Spleen (tissue), 11 donors: ENCODE data around the gene MRGPRD. TPM values are rescaled to one million over a fixed set of nuclear protein-coding genes. Genes with fewer than 3 reads are reported as not detected.

ENCODE experiments used
- DNase-seq: peaks from one replicate; pipeline ENCODE4 v3.0.0-alpha.2; 2020
- H3K27ac ChIP-seq, 8 donors: fragments of 200-600 bp; sonication (generic) in 7 of 8; 1 replicate in 4 of 8; 2 replicates in 4 of 8; pipeline versions ENCODE4 v1.5.0 to v1.8.0; 2016 to 2021; ENCODE audit warnings: inconsistent platforms in 4 of 8, mild to moderate bottlenecking in 4 of 8, moderate library complexity in 1 of 8
- H3K27me3 ChIP-seq, 7 donors: fragments of 200-600 bp; sonication (generic) in 6 of 7; replicated peaks in 1 of 7; 1 replicate in 4 of 7; 2 replicates in 3 of 7; pipeline versions ENCODE4 v1.5.0 to v1.8.0; 2016 to 2021; ENCODE audit warnings: inconsistent platforms in 3 of 7, mild to moderate bottlenecking in 1 of 7
- H3K36me3 ChIP-seq, 6 donors: fragments of 200-600 bp; sonication (generic) in 5 of 6; 1 replicate in 4 of 6; 2 replicates in 2 of 6; pipeline versions ENCODE4 v1.5.0 to v1.8.0; 2016 to 2021; ENCODE audit warnings: inconsistent platforms in 2 of 6
- H3K4me1 ChIP-seq, 6 donors: fragments of 200-600 bp; sonication (generic) in 5 of 6; 1 replicate in 3 of 6; 2 replicates in 3 of 6; pipeline versions ENCODE4 v1.5.0 to v1.8.0; 2016 to 2021; ENCODE audit warnings: inconsistent platforms in 3 of 6
- H3K4me3 ChIP-seq, 8 donors: fragments of 200-600 bp; sonication (generic) in 7 of 8; 1 replicate in 4 of 8; 2 replicates in 4 of 8; pipeline versions ENCODE4 v1.5.0 to v1.8.0; 2016 to 2021; ENCODE audit warnings: inconsistent platforms in 4 of 8, mild to moderate bottlenecking in 4 of 8, moderate library complexity in 2 of 8
- H3K9me3 ChIP-seq, 8 donors: fragments of 200-600 bp; sonication (generic) in 7 of 8; 1 replicate in 4 of 8; 2 replicates in 4 of 8; pipeline versions ENCODE4 v1.5.0 to v1.8.0; 2016 to 2021; ENCODE audit warnings: inconsistent platforms in 4 of 8
- CTCF ChIP-seq, 11 experiments: fragments of 200-600 bp in 7 of 11; fragments of 450-650 bp in 4 of 11; sonication (generic) in 4 of 11; IDR thresholded peaks in 8 of 11; conservative IDR thresholded peaks in 3 of 11; 1 replicate in 7 of 11; 2 replicates in 4 of 11; pipeline versions ENCODE4 v1.4.0 to v1.8.0; 2016 to 2021; ENCODE audit warnings: antibody characterized with exemption in 11 of 11, inconsistent platforms in 4 of 11, mild to moderate bottlenecking in 1 of 11
- POLR2A ChIP-seq, 3 donors: fragments of 450-650 bp; IDR thresholded peaks; one replicate each; pipeline ENCODE4 v1.5.1; 2017; ENCODE audit warnings: antibody characterized with exemption in 3 of 3, mild to moderate bottlenecking in 1 of 3
- POLR2AphosphoS5 ChIP-seq, 3 donors: sonication (generic); formaldehyde crosslinking; IDR thresholded peaks; one replicate each; pipeline ENCODE4 v1.5.1; 2017; ENCODE audit warnings: antibody characterized with exemption in 3 of 3
- WGBS, 5 donors: extraction: QIAGEN DNeasy Blood & Tissue Kit in 3 of 5; methylation state at CpG; one replicate each; pipeline versions ENCODE4 v1.1.5 to v1.1.7; 2013 to 2018; 5-methylcytosine and 5-hydroxymethylcytosine counted together
- intact Hi-C: fragments of 100-400 bp; cut with DNase I; formaldehyde crosslinking; loops from one replicate; pipeline ENCODE4 v1.15.0; 2023; ENCODE audit warnings: low total_unique reads
- polyA plus RNA-seq, 3 donors: library from polyadenylated mRNA; stranded (reverse); fragments of 200-250 nt; gene quantifications; one replicate each; pipeline ENCODE4 v1.2.1, GENCODE V29; 2013
- total RNA-seq, 7 donors: library from RNA; depleted of rRNA in 3 of 7; stranded (reverse); fragments of >200 nt in 3 of 7; fragmentation: NEBNext Ultra II Directional in 4 of 7; extraction: Animal tissue kit (Norgen Biotek cat#: 25700) in 4 of 7; gene quantifications; one replicate each; pipeline versions ENCODE4 v1.1.0 to v1.2.1, GENCODE V29; 2016 to 2021
- donor health status: healthy with polysubstance abuse.
- donor health status: DM: no; HTN: no; CAD: no; lungs with moderate emphysema.
- donor health status: DM: no; HTN: no; CAD: no.
- donor health status: Bipolar disorder and iron deficiency.
- donor health status: healthy.
- donor health status: DM: no; HTN: no; CAD: no.
- donor health status: DM: yes; HTN: yes; CAD: no.

MRGPRD gene
- total and polyA plus RNA-seq, 10 donors: not detected

GRCh38 chr11:68969386-68969785 is 11.4 kb downstream of the MRGPRD start:
- Histone ChIP-seq H3K9me3 (no peaks in the 10 kb centered on the region), H3K36me3 (no peaks in the 10 kb centered on the region), H3K27me3 (peaks cover 0 to 45% (median 0%) of the 10 kb centered on the region in 7 donors), H3K4me1 (no peaks in the 10 kb centered on the region), H3K27ac (no peak overlapping the region), H3K4me3 (no peak overlapping the region)
- DNase-seq: peak; percentile 17
- 77 to 85% (median 79%) methylated on average over 8 of the region's 8 CpGs for WGBS, 5 donors
- TF ChIP-seq POLR2AphosphoS5 (IDR thresholded peaks at IDR 0.05): no peak
- no peak for TF ChIP-seq CTCF (IDR thresholded peaks at IDR 0.05 in 8 of 11, conservative IDR thresholded peaks at IDR 0.05 in 3 of 11)
- TF ChIP-seq POLR2A (IDR thresholded peaks at IDR 0.05): no peak
- intact Hi-C loops: no loop called here

DNA sequence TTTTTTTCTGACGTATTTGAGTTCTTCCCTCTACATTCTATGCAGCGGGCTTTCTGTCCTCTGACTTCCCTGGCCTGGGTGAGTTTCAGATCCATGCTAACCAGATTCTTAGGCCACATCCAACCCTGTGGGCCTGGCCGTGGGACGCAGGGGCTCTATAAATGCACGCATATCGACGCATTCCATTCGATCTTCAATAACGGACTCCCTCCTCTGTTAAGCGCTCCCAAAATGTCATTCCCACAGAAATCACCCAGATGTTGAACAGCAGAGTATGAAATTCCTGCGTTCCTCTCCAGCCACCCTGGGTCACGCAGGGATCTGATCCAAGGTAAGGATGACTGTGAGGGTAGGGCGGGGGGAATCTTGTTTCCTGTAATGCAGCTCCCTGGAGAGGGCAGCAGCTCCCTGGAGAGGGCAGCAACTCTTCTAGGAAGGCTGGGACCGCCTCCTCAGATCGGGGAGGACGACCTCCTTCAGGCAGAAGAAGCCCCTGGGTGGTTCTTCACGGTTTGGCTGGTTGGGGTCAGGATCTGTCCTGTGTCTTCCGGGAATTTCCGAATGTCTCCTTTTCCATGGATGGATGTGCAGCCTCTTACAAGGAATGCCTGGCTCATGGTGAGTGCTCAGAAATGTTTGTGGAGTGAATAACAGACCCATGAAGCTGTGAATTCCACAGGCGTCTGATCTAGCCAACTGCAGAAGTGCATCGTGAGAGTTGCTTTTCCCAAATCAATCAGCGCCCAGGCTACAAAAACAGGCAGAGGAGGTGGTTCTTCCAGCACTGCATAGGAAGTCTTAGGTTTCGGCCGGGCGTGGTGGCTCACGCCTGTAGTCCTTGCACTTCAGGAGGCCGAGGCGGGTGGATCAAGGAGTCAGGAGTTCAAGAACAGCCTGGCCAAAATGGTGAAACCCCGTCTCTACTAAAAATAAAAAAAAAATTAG is 12.2 kb downstream of the MRGPRD start:
- DNase-seq: peak; percentile 41
- WGBS, 5 donors: 71 to 77% (median 73%) methylated on average over 29 of the region's 29 CpGs
- peaks cover 0 to 45% (median 0%) of the 10 kb centered on the region in 7 donors for H3K27me3 ChIP-seq
- no peak overlapping the region for H3K27ac ChIP-seq
- H3K4me1 ChIP-seq: no peaks in the 10 kb centered on the region
- H3K9me3 ChIP-seq: no peaks in the 10 kb centered on the region
- no peak overlapping the region for H3K4me3 ChIP-seq
- intact Hi-C loops: no loop called here
- TF ChIP-seq POLR2AphosphoS5 (IDR thresholded peaks at IDR 0.05) (no peak), POLR2A (IDR thresholded peaks at IDR 0.05) (no peak), CTCF (IDR thresholded peaks at IDR 0.05 in 8 of 11, conservative IDR thresholded peaks at IDR 0.05 in 3 of 11) (no peak)
- H3K36me3 ChIP-seq: no peaks in the 10 kb centered on the region

DNA sequence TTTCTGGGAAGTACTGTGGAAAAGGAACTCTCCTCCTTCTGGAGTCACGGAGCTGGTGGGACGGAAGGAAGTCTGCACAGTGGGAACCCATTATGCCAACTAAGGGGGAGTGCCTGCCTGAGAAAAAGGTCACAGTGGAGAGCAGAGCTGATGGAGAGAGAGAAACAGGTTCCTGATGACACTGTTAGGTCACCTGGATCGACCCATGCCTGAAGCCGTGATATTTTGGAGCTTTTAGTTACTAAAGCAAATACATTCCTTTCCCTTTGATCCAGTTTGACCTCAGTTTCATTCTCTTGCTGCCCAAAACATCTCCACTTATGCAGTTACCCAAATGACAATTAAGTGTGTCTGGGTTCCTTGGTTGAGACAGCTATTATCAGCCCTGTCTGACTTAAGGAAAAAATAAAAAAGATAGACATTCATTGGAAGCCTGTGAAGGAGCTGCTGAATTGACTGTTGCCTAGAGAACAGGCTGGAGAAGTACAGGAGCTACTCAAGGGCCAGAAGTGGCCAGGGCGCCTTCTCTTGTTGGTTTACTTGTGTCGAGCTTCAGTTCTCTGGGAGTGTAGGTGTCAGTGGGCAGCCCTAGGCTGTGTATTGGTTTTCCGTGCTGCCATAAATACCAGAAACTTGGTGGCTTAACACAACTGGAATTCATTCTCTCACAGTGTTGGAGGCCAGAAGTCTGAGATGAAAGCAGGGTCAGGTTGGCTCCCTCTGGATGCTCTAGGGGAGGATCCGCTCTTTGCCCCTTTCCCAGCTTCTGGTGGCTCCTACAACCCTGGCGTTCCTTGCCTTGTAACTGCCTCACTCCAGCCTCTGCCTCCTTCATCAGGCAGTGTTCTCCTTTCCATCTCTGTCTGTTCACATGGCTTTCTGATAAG is 13.6 kb downstream of the MRGPRD start:
- Histone ChIP-seq H3K27me3 (peaks cover 0 to 43% (median 0%) of the 10 kb centered on the region in 7 donors), H3K4me1 (peaks cover 0 to 7% (median 0%) of the 10 kb centered on the region in 6 donors), H3K27ac (no peak overlapping the region), H3K9me3 (no peaks in the 10 kb centered on the region), H3K36me3 (no peaks in the 10 kb centered on the region), H3K4me3 (no peak overlapping the region)
- TF ChIP-seq POLR2A (IDR thresholded peaks at IDR 0.05) (no peak), CTCF (IDR thresholded peaks at IDR 0.05 in 8 of 11, conservative IDR thresholded peaks at IDR 0.05 in 3 of 11) (no peak), POLR2AphosphoS5 (IDR thresholded peaks at IDR 0.05) (no peak)
- 86 to 94% (median 90%) methylated on average over 8 to 9 of the region's 9 CpGs for WGBS, 5 donors
- DNase-seq: no peak
- intact Hi-C loops: no loop called here
